Activated B cell treated with CpG ODN at 0.5 μM for 24 hours (primary cell): ENCODE data around the gene LRRIQ4. TPM values are rescaled to one million over a fixed set of nuclear protein-coding genes. Genes with fewer than 3 reads are reported as not detected.

Experiments used
- ATAC-seq: fragments of 200-7000 bp; cut with Tn5 transposase; one replicate; pipeline ENCODE4 v1.10.0; 2021; ENCODE audit warnings: low read depth, mild to moderate bottlenecking, moderate library complexity
- CTCF ChIA-PET: fragments of 350-600 bp; sonication (Branson Sonifier 250); formaldehyde crosslinking; loops from one replicate; lab custom pipeline; 2021; ENCODE audit warnings: antibody characterized with exemption; lab: Charles Lee
- POLR2A ChIA-PET: fragments of 350-600 bp; sonication (Branson Sonifier 250); formaldehyde crosslinking; loops from one replicate; lab custom pipeline; 2021; ENCODE audit warnings: antibody characterized with exemption; lab: Charles Lee
- DNase-seq: peaks from one replicate; pipeline ENCODE4 v3.0.0; 2022
- H3K27ac Mint-ChIP-seq: one replicate; pipeline ENCODE4 v1.8.0; 2020; ENCODE audit warnings: mixed read lengths
- H3K27me3 Mint-ChIP-seq: one replicate; pipeline ENCODE4 v1.8.0; 2021; ENCODE audit warnings: mixed read lengths
- H3K36me3 Mint-ChIP-seq: one replicate; pipeline ENCODE4 v1.8.0; 2021; ENCODE audit warnings: low read depth, mixed read lengths
- H3K4me1 Mint-ChIP-seq: one replicate; pipeline ENCODE4 v1.8.0; 2021; ENCODE audit warnings: mixed read lengths
- H3K4me3 Mint-ChIP-seq: one replicate; pipeline ENCODE4 v1.8.0; 2020; ENCODE audit warnings: mild to moderate bottlenecking, mixed read lengths
- H3K9me3 Mint-ChIP-seq: one replicate; pipeline ENCODE4 v1.8.0; 2020; ENCODE audit warnings: mixed read lengths
- CTCF ChIP-seq: fragments of 200-600 bp; IDR thresholded peaks from one replicate; pipeline ENCODE4 v1.8.0; 2022; ENCODE audit warnings: antibody characterized with exemption, mild to moderate bottlenecking
- intact Hi-C: fragments of 100-400 bp; cut with micrococcal nuclease; formaldehyde crosslinking; loops from one replicate; pipeline ENCODE4 v1.15.1; 2024
- total RNA-seq: library from RNA; stranded (reverse); gene quantifications from 2 replicates; pipeline ENCODE4 v1.2.3, GENCODE V29; 2022

The LRRIQ4 gene
- total RNA-seq, 1 donor from 2014 or later = 0.40 TPM

- CTCF ChIA-PET = interaction anchor here (0.6 to 5.3 kb wide), 16 partner anchors 13 to 502 kb away, joined by 3 to 61 read pairs (median 4); partner anchors contain the start of genes LRRC34, LRRIQ4, MYNN and SEC62
These were observed 50.8 kb downstream of the LRRIQ4 start for GRCh38 chr3:169863458-169863899.

GRCh38 chr3:169864270-169864669, 51.6 kb downstream of the LRRIQ4 start:
- CTCF ChIA-PET = interaction anchor here (0.8 to 5.3 kb wide), 8 partner anchors 50 to 947 kb away, joined by 3 to 61 read pairs (median 6); partner anchors contain the start of genes MYNN and SEC62
- ATAC-seq (no peak), DNase-seq (no peak)
- intact Hi-C loops = loop anchor here (2.0 to 10.0 kb wide), 3 partner anchors 77 to 321 kb away; partner anchors contain the start of gene PHC3
- Mint-ChIP-seq H3K27me3 (no peaks in the 10 kb centered on the region), H3K36me3 (no peaks in the 10 kb centered on the region), H3K4me1 (peaks cover 30% of the 10 kb centered on the region), H3K9me3 (no peaks in the 10 kb centered on the region), H3K27ac (peak overlapping the region; percentile 18), H3K4me3 (no peak overlapping the region)
- POLR2A ChIA-PET = interaction anchor here (0.8 to 4.8 kb wide), 7 partner anchors 10 to 492 kb away, joined by 3 to 83 read pairs (median 7); partner anchors contain the start of gene SEC62
- no peak for TF ChIP-seq CTCF

More at GRCh38 chr3:169863458-169863899, 50.8 kb downstream of the LRRIQ4 start:
- Mint-ChIP-seq H3K36me3 (no peaks in the 10 kb centered on the region), H3K4me3 (peak overlapping the region; percentile 19), H3K9me3 (no peaks in the 10 kb centered on the region), H3K27me3 (no peaks in the 10 kb centered on the region), H3K4me1 (peaks cover 30% of the 10 kb centered on the region), H3K27ac (peak overlapping the region; percentile 35)
- DNase-seq = peak; percentile 49
- POLR2A ChIA-PET = interaction anchor here (1.3 to 2.5 kb wide), 3 partner anchors 17 to 91 kb away, joined by 4 to 31 read pairs (median 5); no protein-coding TSS in a partner anchor
- peak; percentile 50 for ATAC-seq
- peak; percentile 94 for TF ChIP-seq CTCF
- intact Hi-C loops = loop anchor here (1.0 to 10.0 kb wide), 10 partner anchors 17 to 547 kb away; partner anchors contain the start of genes PHC3 and SEC62

- ATAC-seq (peak; percentile 81), DNase-seq (peak; percentile 30)
- H3K4me1 Mint-ChIP-seq = peaks cover 37% of the 10 kb centered on the region
- intact Hi-C loops = loop anchor here (1.0 to 10.0 kb wide), 6 partner anchors 52 to 947 kb away; partner anchors contain the start of gene PHC3
- H3K9me3 Mint-ChIP-seq = no peaks in the 10 kb centered on the region
- H3K27me3 Mint-ChIP-seq = no peaks in the 10 kb centered on the region
- CTCF ChIA-PET = interaction anchor here (0.6 to 5.3 kb wide), 9 partner anchors 52 to 444 kb away, joined by 3 to 61 read pairs (median 3); partner anchors contain the start of genes LRRC34, LRRIQ4 and SEC62
- H3K27ac Mint-ChIP-seq = peak overlapping the region; percentile 92
- POLR2A ChIA-PET = interaction anchor here (0.5 to 4.8 kb wide), 27 partner anchors 9 to 491 kb away, joined by 3 to 83 read pairs (median 5); partner anchors contain the start of genes GPR160, LRRC34, LRRIQ4 and MYNN
- TF ChIP-seq CTCF = no peak
- no peaks in the 10 kb centered on the region for H3K36me3 Mint-ChIP-seq
- peak overlapping the region; percentile 63 for H3K4me3 Mint-ChIP-seq
These were observed 52.6 kb downstream of the LRRIQ4 start for GRCh38 chr3:169865176-169865767.

- Mint-ChIP-seq H3K27ac (no peak overlapping the region), H3K4me1 (peaks cover 49% of the 10 kb centered on the region)
These were observed 55.0 kb downstream of the LRRIQ4 start for GRCh38 chr3:169867584-169868210.

More at GRCh38 chr3:169867584-169868210, 55.0 kb downstream of the LRRIQ4 start:
- CTCF ChIA-PET = interaction anchor here (1.1 to 1.4 kb wide), 2 partner anchors 10 to 141 kb away, joined by 3 read pairs; no protein-coding TSS in a partner anchor
- DNase-seq (no peak), ATAC-seq (no peak)
- POLR2A ChIA-PET = interaction anchor here (0.6 to 4.8 kb wide), 4 partner anchors 86 to 122 kb away, joined by 4 to 83 read pairs (median 4); partner anchors contain the start of gene SEC62
- TF ChIP-seq CTCF = no peak
- intact Hi-C loops = loop anchor here (2.0 to 10.0 kb wide), 3 partner anchors 53 to 945 kb away; partner anchors contain the start of gene PHC3
- H3K4me3 Mint-ChIP-seq = no peak overlapping the region
- no peaks in the 10 kb centered on the region for H3K27me3 Mint-ChIP-seq
- no peaks in the 10 kb centered on the region for H3K36me3 Mint-ChIP-seq
- H3K9me3 Mint-ChIP-seq = no peaks in the 10 kb centered on the region
